C4-2B (cell line): ENCODE results near the gene CPHXL.

Source experiments
- CTCF ChIP-seq: fragments of 450-650 bp; conservative IDR thresholded peaks from 2 replicates; pipeline ENCODE4 v1.5.1; 2017; ENCODE audit warnings: mild to moderate bottlenecking
- ZFX ChIP-seq: fragments of 450-650 bp; IDR thresholded peaks from 2 replicates; pipeline ENCODE4 v1.6.1; 2017

GRCh38 chr16:75687361-75687760 is 38.9 kb downstream of the CPHXL start:
- TF ChIP-seq CTCF (no peak), ZFX (no peak)
